Activated T-helper 17 cell treated with anti-CD3 and anti-CD28 coated beads, Interleukin-2, amount 50 U/mL, for 72 hours (primary cell): Measurements from ENCODE around the gene DNAH5. TPM values are rescaled to one million over a fixed set of nuclear protein-coding genes. Genes with fewer than 3 reads are reported as not detected.

ENCODE experiments used
- ATAC-seq: fragments of 150-1000 bp; cut with Tn5 transposase; replicated peaks from 2 replicates; pipeline ENCODE4 v1.10.0; 2021; ENCODE audit warnings: mild to moderate bottlenecking, moderate library complexity
- H3K27ac Mint-ChIP-seq: one replicate; pipeline ENCODE4 v1.8.0; 2022; ENCODE audit warnings: mixed read lengths
- H3K27me3 Mint-ChIP-seq: one replicate; pipeline ENCODE4 v1.8.0; 2022; ENCODE audit warnings: mixed read lengths
- H3K36me3 Mint-ChIP-seq: one replicate; pipeline ENCODE4 v1.8.0; 2022; ENCODE audit warnings: low read depth, mild to moderate bottlenecking, mixed read lengths
- H3K4me1 Mint-ChIP-seq: one replicate; pipeline ENCODE4 v1.8.0; 2022; ENCODE audit warnings: mixed read lengths
- H3K4me3 Mint-ChIP-seq: one replicate; pipeline ENCODE4 v1.8.0; 2022; ENCODE audit warnings: mild to moderate bottlenecking, mixed read lengths
- H3K9me3 Mint-ChIP-seq: one replicate; pipeline ENCODE4 v1.8.0; 2022; ENCODE audit warnings: mixed read lengths
- total RNA-seq, 2 donors: library from RNA; stranded (reverse); gene quantifications; one replicate each; pipeline ENCODE4 v1.2.3, GENCODE V29; 2022

The DNAH5 gene
- total RNA-seq, 2 donors from 2014 or later: not detected

GRCh38 chr5:13919786-13920185 is 24.7 kb downstream of the DNAH5 start:
- Mint-ChIP-seq H3K4me3 (no peak overlapping the region), H3K36me3 (no peaks in the 10 kb centered on the region), H3K27ac (no peak overlapping the region), H3K4me1 (no peaks in the 10 kb centered on the region), H3K9me3 (no peaks in the 10 kb centered on the region), H3K27me3 (no peaks in the 10 kb centered on the region)
- no peak for ATAC-seq

GRCh38 chr5:13919087-13919486 is 25.4 kb downstream of the DNAH5 start:
- ATAC-seq: no peak
- no peaks in the 10 kb centered on the region for H3K36me3 Mint-ChIP-seq
- no peaks in the 10 kb centered on the region for H3K27me3 Mint-ChIP-seq
- H3K27ac Mint-ChIP-seq: no peak overlapping the region
- H3K4me3 Mint-ChIP-seq: no peak overlapping the region
- H3K4me1 Mint-ChIP-seq: no peaks in the 10 kb centered on the region
- H3K9me3 Mint-ChIP-seq: no peaks in the 10 kb centered on the region

GRCh38 chr5:13917061-13917460 is 27.4 kb downstream of the DNAH5 start:
- no peak for ATAC-seq
- Mint-ChIP-seq H3K9me3 (no peaks in the 10 kb centered on the region), H3K27ac (no peak overlapping the region), H3K36me3 (no peaks in the 10 kb centered on the region), H3K4me3 (no peak overlapping the region), H3K27me3 (no peaks in the 10 kb centered on the region), H3K4me1 (no peaks in the 10 kb centered on the region)

GRCh38 chr5:13913962-13914361 is 30.5 kb downstream of the DNAH5 start:
- Mint-ChIP-seq H3K4me3 (no peak overlapping the region), H3K27ac (no peak overlapping the region), H3K27me3 (no peaks in the 10 kb centered on the region), H3K9me3 (no peaks in the 10 kb centered on the region), H3K36me3 (no peaks in the 10 kb centered on the region), H3K4me1 (no peaks in the 10 kb centered on the region)
- no peak for ATAC-seq

DNA sequence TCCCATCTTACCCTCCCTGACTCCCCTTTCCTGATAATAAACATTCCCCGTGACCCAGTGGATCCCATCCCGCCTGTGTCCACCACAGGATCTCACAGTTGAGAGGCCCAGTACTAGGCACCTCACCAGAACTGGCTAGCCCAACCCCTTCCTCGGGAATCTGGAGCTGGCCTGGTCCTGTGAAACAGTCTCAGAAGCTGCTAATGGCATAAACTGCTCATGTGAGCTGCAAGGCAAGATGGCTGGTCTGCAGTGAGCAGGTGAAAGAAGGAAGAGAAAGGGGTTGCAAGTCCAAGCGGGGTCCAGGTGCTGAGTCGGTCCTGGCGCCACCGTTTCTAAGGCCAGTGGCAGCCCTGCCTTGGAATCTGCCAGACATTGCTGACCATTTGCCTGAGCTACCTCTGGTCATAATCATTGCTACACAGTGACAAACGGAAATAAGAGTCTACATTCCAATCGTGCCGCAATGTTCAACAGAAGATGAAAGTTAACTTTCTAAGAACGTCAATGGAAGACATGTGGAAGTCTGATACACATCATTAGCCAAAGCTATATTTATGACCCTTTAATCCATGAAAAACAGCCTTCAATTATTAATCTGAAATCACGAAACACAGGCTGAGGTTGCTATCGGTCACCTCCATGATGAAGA is 33.7 kb downstream of the DNAH5 start:
- Mint-ChIP-seq H3K4me1 (no peaks in the 10 kb centered on the region), H3K9me3 (no peaks in the 10 kb centered on the region), H3K4me3 (no peak overlapping the region), H3K27me3 (no peaks in the 10 kb centered on the region), H3K36me3 (no peaks in the 10 kb centered on the region), H3K27ac (no peak overlapping the region)
- no peak for ATAC-seq

- ATAC-seq: no peak
- Mint-ChIP-seq H3K4me1 (no peaks in the 10 kb centered on the region), H3K36me3 (no peaks in the 10 kb centered on the region), H3K27me3 (no peaks in the 10 kb centered on the region), H3K9me3 (no peaks in the 10 kb centered on the region), H3K4me3 (no peak overlapping the region), H3K27ac (no peak overlapping the region)
These were observed 34.3 kb downstream of the DNAH5 start for GRCh38 chr5:13910201-13910600.

DNA sequence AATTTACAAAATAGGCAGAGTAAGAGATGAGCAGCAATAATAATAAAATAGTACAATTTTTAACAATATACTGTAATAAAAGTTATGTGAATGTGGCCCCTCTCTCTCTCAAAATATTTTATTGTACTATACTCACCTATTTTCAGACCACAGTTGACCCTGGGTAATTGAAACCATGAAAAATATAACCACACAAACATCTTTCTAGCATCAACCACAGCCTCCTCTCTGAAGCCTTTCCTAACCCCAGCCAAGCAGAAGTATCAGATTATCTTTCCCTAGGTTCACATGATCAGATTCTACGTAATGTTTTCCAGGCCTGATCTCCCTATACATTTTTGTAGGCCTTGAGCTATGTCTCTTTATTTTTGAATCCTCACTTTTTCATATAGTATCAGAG is 35.2 kb downstream of the DNAH5 start:
- Mint-ChIP-seq H3K27ac (no peak overlapping the region), H3K27me3 (no peaks in the 10 kb centered on the region), H3K4me3 (no peak overlapping the region), H3K4me1 (no peaks in the 10 kb centered on the region), H3K36me3 (no peaks in the 10 kb centered on the region), H3K9me3 (no peaks in the 10 kb centered on the region)
- no peak for ATAC-seq

- Mint-ChIP-seq H3K27me3 (no peaks in the 10 kb centered on the region), H3K27ac (no peak overlapping the region), H3K9me3 (peaks cover 16% of the 10 kb centered on the region), H3K4me3 (no peak overlapping the region), H3K4me1 (no peaks in the 10 kb centered on the region), H3K36me3 (no peaks in the 10 kb centered on the region)
- ATAC-seq: no peak
These were observed 45.9 kb downstream of the DNAH5 start for GRCh38 chr5:13898569-13898968.

DNA sequence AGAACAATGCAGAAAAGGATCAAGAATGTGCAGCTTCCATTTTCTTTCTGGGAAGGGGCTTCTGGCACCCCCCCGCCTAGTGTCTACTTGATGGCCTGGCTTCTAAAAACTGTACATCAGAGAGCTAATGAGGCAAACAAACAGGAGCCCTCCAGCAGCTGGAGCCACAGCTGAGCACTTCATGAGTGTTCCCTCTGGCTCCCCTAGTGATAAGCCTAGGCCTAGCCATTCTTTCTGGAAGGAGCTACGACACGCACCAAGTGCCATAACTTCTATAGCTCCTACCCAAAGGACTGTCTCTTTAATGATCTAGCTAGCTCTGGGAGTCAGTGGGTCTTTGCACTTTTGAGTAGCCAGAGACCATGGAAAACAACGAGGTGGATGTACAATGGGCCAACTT is 66.1 kb downstream of the DNAH5 start:
- no peak for ATAC-seq
- Mint-ChIP-seq H3K4me1 (no peaks in the 10 kb centered on the region), H3K27ac (no peak overlapping the region), H3K27me3 (no peaks in the 10 kb centered on the region), H3K4me3 (no peak overlapping the region), H3K9me3 (peaks cover 17% of the 10 kb centered on the region), H3K36me3 (no peaks in the 10 kb centered on the region)

DNA sequence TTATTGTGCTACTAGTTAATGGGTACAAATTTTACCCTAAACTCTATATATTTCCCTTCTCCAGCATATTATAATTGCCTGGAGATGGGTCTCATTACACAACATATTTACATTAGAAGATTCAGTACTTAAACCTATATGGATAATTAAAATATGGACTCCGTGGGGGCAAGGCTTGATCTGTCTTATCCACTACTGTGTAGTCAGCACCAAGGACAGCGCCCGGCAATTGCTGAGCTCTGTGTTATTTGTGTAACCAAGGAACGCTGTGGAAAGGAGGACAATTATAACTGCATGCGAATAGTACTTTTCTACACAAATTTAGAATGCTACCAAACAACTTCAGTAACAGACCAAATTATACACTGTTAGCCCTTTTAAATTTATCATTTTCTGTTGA is 77.7 kb downstream of the DNAH5 start:
- peaks cover 22% of the 10 kb centered on the region for H3K9me3 Mint-ChIP-seq
- H3K27ac Mint-ChIP-seq: no peak overlapping the region
- no peak overlapping the region for H3K4me3 Mint-ChIP-seq
- H3K4me1 Mint-ChIP-seq: no peaks in the 10 kb centered on the region
- no peaks in the 10 kb centered on the region for H3K27me3 Mint-ChIP-seq
- ATAC-seq: no peak
- no peaks in the 10 kb centered on the region for H3K36me3 Mint-ChIP-seq

DNA sequence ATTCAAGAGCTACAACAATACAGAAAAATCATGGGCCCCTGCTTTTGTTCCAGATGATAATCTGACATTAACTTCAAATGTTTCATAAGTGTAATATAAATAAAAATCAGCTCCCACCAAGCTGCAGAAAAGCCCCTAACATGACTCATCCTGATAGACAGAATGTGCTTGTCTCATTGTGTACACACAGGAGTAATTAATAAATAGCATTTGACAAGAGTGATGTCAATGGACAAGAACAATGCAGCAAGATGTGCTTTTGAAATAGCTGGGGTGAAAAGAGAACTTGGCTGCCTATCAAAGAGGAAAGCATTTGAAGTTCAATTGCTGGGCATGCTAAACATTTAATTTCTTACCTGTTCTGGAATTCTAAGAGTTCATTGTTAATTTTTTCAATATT is 79.2 kb downstream of the DNAH5 start:
- Mint-ChIP-seq H3K36me3 (no peaks in the 10 kb centered on the region), H3K27me3 (no peaks in the 10 kb centered on the region), H3K4me3 (no peak overlapping the region), H3K4me1 (no peaks in the 10 kb centered on the region), H3K27ac (no peak overlapping the region), H3K9me3 (peaks cover 22% of the 10 kb centered on the region)
- no peak for ATAC-seq

GRCh38 chr5:13860146-13860545 is 84.3 kb downstream of the DNAH5 start:
- Mint-ChIP-seq H3K27me3 (no peaks in the 10 kb centered on the region), H3K36me3 (no peaks in the 10 kb centered on the region), H3K27ac (no peak overlapping the region), H3K9me3 (peaks cover 25% of the 10 kb centered on the region), H3K4me1 (no peaks in the 10 kb centered on the region), H3K4me3 (no peak overlapping the region)
- ATAC-seq: no peak

GRCh38 chr5:13859270-13860065 is 85.0 kb downstream of the DNAH5 start:
- H3K27me3 Mint-ChIP-seq: no peaks in the 10 kb centered on the region
- no peaks in the 10 kb centered on the region for H3K36me3 Mint-ChIP-seq
- H3K4me1 Mint-ChIP-seq: no peaks in the 10 kb centered on the region
- ATAC-seq: no peak
- no peak overlapping the region for H3K4me3 Mint-ChIP-seq
- no peak overlapping the region for H3K27ac Mint-ChIP-seq
- H3K9me3 Mint-ChIP-seq: peaks cover 25% of the 10 kb centered on the region

- Mint-ChIP-seq H3K9me3 (peaks cover 9% of the 10 kb centered on the region), H3K4me3 (no peak overlapping the region), H3K4me1 (no peaks in the 10 kb centered on the region), H3K36me3 (no peaks in the 10 kb centered on the region), H3K27ac (no peak overlapping the region), H3K27me3 (no peaks in the 10 kb centered on the region)
- no peak for ATAC-seq
These were observed 101.2 kb downstream of the DNAH5 start for GRCh38 chr5:13843175-13843846.

DNA sequence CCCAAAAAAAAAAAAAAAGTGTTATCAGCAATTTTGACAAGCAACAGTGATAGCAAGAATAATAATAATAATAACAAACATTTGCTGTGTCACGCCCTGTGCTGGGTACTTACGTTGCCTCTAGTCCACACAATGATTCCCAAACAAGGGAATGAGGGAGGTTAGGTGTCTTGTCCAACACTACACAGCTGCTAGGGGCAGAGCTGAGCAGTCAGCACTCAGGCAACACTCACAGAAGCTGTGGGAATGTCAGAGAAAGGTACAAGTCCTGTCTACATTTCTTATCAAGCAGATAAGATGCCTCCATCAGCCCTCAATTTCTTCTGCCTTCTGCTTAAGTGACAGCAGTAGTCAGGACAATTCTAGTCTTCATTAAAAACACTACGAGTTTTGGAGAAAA is 111.0 kb downstream of the DNAH5 start:
- no peaks in the 10 kb centered on the region for H3K36me3 Mint-ChIP-seq
- no peaks in the 10 kb centered on the region for H3K27me3 Mint-ChIP-seq
- ATAC-seq: no peak
- peaks cover 24% of the 10 kb centered on the region for H3K9me3 Mint-ChIP-seq
- H3K4me3 Mint-ChIP-seq: no peak overlapping the region
- H3K4me1 Mint-ChIP-seq: no peaks in the 10 kb centered on the region
- H3K27ac Mint-ChIP-seq: no peak overlapping the region
